HG03060 (cell line): ENCODE results near the gene ANAPC16.
"Not testable (repeated sequence)": the region's sequence is repeated elsewhere in the genome, so short reads cannot be mapped to it uniquely, and the experiment has no call there.

Source experiments
- ATAC-seq: cut with Tn5 transposase; IDR thresholded peaks from one replicate; pipeline ENCODE4 v1.9.1; 2021; ENCODE audit warnings: low read depth, moderate number of reproducible peaks; ENCODE audit not compliant: unreplicated experiment

The ANAPC16 gene

DNA sequence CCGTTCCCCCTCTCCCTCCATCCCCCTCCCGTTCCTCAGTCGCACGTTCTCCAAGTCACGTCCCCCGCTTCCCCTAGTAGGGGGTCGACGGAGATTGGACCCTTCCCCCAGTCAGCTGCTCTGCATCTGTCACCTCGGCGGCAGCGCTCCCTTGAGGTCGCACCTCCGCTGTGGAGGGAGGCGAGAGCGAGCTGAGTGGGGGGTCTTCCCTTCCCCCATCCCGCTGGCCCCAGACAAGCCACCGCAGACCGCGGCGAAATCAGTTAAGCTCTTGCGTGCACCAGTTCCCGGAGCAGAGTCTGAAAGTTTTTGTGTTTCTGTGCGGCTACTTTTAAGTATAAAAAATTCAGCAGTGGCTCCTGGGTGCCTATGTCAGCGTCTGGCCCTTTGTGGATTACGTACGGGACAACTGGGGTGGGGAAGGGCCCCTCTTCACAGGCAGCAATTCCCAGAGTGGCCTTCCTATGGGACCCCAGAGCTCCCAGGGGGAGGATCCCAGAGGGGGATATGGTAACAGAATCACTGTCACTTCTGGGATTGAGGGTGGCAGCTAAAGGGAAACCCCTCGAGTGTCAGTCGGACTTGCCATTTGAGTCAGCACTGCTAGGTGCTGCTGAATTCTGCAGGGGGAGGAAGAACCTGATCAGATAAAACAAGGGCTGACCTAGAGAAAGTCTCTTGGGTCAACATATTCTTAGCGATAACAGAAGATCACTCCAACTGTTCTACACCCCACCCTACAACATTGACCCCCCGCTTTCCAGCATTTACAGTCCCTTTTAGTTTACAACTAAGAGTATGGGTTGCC is 45.4 kb downstream of the ANAPC16 start:
- ATAC-seq, result peak; percentile 36

DNA sequence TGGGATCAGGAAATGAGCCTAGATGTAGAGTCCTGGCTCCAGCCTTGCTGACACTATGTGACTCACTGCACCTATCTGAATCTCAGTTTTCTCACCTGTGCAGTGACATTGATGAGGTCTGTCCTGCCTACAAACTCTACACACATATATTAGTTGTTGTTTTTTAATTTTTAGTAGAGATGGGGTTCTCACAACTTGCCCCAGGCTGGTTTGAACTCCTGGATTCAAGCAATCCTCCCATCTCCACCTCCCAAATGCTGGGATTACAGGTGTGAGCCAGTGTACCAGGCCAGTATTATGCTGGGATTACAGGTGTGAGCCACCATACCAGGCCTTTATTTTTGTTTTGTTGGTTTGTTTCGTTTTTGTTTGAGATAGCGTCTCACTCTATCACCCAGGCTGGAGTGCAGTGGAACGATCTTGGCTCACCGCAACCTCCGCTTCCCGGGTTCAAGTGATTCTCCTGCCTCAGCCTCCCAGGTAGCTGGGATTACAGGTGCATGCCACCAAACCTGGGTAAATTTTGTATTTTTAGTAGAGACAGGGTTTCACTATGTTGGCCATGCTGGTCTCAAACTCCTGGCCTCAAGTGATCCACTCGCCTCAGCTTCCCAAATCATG is 46.1 kb downstream of the ANAPC16 start:
- ATAC-seq, result peak; percentile 4

DNA sequence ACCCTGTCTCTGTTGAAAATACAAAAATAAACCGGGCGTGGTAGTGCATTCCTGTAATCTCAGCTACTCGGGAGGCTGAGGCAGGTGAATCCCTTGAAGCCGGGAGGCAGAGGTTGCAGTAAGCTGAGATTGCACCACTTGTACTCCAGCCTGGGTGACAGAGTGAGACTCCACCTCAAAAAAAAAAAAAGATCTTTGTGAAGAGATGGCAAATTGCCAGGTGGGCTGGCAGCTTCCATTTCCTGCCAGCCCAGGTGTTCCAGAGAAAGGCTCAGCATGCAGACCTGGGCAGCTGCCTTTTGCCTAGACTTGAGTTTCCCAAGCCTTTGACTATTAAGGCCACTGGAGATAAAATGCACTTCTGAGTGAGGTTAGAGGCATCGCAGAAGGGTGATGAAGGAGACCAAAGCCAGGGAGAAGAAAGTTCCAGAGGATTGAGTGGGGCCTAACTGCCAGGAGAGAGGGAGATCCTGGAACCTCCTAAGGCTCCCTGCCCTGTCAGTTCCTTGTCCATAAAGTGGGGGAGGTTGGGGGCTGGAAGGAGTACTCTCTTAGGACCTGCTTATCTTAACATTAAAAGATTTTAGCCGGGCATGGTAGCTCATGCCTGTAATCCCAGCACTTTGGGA is 47.9 kb downstream of the ANAPC16 start:
- no peak for ATAC-seq

DNA sequence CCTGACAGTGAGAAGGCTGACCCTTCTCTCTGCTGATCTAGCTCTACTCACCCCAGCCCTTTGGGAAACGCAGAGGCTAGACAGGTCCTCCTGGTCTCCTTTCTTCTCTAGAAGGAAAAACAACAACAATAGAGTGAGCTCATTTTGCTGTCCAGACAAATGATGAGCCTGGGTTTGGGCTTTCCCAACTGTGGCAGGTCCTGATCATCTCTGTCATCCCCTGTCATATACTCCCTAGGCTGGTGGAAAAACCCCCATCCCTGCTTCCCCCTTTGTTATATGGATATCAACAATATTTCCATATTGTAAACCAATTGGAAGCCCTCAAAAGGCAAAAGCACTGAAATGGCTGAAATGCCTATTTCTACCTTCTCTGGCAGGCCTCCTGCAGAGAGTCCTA is 48.7 kb downstream of the ANAPC16 start:
- ATAC-seq, result no peak

DNA sequence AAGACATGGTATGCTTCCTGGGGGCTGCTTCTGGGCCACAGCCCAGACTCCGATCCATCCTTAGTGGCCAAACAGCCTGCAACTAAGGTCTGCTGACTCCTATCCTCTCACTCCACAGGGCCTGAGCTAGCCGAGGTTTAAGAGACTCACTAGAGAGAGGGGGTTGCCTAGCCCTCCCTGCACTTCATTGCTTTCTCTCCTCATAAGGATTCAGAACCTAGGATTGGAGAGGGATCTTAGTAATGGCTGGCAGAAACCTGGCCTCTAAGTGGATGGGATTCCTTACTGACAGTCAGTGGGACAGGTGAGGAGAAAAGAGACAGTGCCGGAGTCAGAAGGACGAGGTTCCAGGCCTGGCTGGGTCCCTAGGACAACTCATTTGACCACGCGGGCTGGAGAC is 49.7 kb downstream of the ANAPC16 start:
- no peak for ATAC-seq

DNA sequence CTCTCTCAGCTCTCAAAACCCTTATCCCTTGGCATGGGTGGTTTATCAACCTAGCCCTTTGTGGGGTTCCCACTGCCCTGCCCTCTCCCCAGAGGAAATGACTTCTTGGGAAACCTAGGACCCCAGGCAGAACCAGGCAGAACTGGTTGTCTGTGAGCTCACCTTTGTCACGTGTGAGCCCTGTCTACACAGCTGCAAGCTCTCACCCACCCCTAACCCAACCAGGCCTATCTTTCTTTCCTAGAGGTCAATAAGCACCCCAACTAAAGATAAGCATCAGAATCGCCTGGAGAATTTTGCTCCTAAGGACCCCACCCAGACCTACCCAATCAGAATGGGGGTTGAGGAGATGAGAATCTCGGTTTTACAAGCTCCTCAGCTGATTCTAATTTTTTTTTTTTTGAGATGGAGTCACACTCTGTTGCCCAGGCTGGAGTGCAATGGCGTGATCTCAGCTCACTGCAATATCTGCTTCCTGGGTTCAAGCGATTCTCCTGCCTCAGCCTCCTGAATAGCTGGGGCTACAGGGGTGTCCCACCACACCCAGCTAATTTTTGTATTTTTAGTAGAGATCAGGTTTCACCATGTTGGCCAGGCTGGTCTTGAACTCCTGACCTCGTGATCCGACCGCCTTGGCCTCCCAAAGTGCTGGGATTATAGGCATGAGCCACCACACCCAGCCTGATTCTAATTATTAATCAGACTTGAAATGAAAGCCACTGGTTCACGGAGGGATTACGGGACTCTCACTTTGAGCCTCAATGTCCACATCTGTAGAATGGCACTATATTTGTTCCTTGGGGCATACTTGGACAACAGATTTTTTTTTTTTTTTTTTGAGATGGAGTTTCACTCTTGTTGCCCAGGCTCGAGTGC is 50.4 kb downstream of the ANAPC16 start:
- ATAC-seq, result no peak

DNA sequence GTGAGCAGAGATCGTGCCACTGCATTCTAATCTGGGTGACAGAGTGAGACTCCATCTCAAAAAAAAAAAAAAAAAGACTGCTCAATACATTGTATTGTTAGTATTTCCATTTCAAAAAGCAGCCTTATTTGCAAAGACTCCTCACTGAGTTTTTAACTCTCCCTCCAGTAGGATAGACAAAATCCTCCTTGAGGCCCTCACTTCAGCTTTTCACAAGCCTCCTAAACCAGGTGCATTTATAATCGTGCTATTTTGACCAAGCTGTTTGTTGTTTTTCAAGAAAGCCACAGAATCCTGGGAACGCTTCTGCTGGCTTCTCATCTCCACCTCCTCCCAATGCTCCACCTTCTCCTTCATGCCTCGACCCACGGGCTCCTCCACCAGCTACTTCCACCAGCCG is 51.6 kb downstream of the ANAPC16 start:
- ATAC-seq, result no peak

DNA sequence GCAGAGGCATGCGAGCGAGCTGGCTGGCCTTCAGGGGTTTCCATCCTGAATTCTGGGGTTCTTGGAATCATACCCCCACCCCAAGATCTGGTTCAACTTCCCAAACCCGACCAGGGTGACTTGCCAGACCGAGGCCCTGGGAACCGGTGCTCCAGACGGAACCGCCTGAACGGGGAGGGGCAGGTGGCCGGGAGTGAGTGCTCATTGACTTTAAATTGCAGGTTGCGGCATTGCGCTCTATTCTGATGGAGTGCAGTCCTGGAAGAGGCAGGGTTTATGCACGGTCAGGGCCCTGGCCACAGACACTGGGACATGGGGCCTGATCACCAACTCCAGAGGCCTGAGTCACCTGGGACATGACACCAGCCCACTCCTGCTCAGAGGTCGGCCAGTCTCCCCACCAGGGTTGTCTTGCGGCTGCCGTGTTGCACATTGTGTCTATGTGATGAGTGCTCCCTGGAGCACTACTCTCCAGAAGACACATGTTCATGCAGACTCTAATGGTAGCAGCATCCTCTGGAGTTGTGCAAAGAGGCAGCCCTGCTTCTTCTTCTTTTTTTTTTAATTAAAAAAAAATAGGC is 52.1 kb downstream of the ANAPC16 start:
- no peak for ATAC-seq

DNA sequence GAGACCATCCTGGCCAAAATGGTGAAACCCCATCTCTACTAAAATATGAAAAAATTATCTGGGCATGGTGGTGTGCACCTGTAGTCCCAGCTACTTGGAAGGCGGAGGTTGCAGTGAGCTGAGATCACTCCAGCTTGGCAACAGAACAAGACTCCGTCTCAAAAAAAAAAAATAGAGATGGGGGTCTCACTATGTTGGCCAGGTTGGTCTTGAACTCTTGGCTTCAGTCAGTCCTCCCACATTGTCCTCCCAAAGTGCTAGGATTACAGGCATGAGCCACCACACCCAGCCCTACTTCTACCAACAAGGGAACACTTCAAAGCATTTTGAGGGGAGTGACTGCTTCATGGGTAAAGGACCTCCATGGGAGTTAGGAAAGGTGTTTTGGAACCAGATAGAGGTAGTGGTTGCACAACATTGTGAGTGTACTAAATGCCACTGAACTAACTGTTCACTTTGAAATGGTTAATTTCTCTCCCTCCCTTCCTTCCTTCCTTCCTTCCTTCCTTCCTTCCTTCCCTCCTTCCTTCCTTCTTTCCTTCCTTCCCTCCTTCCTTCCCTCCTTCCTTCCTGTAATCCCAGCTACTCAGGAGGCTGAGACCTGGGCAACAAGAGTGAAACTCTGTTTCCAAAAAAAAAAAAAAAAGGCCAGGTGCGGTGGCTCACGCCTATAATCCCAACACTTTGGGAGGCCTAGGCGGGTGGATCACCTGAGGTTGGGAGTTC is 52.8 kb downstream of the ANAPC16 start:
- ATAC-seq, result not testable (repeated sequence)

DNA sequence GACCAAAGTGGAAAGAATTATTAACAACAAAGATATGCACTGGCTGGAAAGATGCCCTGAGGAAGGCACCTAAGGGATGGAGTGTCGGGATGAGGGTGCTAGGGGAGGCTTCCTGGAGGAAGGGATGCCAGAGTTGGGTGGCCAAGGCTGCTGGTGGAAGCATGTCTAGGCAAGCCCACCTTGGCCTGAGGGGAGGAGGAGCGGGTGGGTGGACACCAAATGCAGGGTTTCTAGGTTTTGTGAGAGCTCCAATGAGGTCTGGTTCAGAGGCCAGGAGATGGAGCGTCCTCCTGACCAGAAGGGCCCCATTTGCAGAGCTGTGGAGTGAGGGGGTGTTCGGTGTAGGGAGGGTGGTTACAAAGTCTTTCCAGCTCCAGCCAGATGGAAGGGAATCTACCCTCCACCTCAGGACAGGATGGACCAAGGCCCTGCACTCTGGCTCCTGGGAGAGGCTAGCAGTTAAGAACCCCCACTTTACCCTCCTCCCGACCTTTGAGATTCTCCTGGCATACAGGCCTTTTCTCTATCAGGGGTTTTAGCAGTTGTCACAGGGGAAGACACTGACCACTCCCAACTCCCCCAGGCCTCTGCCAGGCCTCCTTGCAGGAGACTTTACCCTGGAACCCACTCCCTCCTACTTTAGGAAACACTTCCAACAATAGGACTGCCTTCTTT is 54.9 kb downstream of the ANAPC16 start:
- ATAC-seq, result no peak

DNA sequence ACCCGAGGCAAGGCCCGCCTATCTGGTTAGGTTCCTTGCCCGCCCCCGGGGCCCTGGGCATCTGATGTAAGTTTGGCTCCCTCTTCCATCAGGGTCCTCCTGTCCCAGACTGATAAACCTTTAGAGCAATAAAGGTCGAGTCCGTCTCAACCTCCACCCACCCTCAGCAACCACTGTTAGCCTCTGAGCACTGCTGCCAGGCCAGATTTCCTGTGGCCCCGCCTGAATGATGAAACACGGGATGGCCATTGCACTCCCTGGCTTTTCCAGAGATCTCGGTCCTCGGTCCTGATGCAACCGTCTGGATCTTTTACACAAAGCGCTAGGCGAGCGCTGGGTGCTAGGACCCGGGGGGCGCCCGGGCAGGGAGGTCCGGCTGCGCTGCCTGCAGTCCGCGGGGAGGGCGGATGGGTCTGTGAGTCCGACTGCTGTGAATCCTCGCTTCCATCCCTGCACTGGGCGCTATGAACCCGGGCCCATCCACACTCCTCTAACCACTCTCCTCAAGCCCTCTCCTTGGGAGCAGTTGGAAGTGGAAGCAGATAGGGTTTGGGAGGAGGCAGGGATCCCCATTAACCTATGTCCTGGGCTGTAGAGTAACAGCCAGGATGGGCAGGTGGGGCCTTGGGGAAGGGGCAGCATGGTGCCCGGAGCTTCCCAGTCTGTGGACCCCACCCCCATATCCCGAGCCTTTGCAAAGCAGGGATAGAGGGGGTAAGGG is 57.0 kb downstream of the ANAPC16 start:
- no peak for ATAC-seq

DNA sequence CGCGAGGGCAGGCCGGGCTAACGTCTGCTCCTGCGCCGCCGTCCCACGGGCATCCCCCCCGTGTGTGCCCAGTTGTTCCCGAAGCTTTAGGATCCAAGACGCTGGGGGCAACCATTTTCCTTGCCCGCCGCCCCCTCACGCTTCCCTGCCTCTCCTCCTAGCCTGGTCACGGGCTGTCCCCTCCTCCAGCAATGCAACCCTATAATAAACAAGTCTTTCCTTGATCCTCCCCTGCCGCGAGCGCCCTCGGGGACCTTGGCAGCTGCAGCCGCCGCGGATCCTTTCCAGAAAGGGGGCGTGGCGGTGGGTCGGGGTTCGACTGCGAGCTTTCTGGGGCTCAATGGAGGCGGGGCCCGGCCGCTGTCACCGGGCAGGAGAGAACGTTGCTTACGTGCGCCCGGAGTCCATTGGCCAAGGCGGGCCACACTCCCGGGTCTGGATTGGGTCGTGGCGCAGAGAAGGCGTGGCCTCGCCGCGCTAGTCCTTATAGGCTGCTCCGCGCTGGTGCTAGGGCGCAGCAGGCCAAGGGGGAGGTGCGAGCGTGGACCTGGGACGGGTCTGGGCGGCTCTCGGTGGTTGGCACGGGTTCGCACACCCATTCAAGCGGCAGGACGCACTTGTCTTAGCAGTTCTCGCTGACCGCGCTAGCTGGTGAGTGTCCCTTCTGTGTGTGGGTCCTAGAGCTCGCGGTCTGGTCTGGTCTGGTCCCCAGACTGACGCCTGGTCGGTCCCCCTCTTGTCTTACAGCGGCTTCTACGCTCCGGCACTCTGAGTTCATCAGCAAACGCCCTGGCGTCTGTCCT is 57.8 kb downstream of the ANAPC16 start, which contains the start of gene DDIT4:
Gene DDIT4, plus strand, starts transcription at position 515 of the 803 bp plus-strand sequence. CDS start 293 bp downstream, outside the sequence.
- peak; percentile 70 for ATAC-seq

DNA sequence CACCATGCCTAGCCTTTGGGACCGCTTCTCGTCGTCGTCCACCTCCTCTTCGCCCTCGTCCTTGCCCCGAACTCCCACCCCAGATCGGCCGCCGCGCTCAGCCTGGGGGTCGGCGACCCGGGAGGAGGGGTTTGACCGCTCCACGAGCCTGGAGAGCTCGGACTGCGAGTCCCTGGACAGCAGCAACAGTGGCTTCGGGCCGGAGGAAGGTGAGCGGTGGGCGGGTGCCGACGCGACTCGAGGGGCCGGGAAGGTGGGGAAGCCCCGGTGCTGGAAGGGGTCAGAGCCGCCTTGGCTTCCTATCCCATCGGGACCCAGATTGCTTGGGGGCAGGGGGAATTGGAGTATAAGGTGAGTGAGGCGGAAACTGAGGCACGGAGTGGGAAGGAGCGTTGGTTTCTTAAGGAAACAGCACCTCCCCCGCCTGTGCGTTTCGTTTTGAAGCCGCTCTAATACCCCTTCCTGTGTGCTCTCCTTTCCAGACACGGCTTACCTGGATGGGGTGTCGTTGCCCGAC is 58.5 kb downstream of the ANAPC16 start:
- no peak for ATAC-seq

DNA sequence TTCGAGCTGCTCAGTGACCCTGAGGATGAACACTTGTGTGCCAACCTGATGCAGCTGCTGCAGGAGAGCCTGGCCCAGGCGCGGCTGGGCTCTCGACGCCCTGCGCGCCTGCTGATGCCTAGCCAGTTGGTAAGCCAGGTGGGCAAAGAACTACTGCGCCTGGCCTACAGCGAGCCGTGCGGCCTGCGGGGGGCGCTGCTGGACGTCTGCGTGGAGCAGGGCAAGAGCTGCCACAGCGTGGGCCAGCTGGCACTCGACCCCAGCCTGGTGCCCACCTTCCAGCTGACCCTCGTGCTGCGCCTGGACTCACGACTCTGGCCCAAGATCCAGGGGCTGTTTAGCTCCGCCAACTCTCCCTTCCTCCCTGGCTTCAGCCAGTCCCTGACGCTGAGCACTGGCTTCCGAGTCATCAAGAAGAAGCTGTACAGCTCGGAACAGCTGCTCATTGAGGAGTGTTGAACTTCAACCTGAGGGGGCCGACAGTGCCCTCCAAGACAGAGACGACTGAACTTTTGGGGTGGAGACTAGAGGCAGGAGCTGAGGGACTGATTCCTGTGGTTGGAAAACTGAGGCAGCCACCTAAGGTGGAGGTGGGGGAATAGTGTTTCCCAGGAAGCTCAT is 59.0 kb downstream of the ANAPC16 start:
- ATAC-seq, result no peak

DNA sequence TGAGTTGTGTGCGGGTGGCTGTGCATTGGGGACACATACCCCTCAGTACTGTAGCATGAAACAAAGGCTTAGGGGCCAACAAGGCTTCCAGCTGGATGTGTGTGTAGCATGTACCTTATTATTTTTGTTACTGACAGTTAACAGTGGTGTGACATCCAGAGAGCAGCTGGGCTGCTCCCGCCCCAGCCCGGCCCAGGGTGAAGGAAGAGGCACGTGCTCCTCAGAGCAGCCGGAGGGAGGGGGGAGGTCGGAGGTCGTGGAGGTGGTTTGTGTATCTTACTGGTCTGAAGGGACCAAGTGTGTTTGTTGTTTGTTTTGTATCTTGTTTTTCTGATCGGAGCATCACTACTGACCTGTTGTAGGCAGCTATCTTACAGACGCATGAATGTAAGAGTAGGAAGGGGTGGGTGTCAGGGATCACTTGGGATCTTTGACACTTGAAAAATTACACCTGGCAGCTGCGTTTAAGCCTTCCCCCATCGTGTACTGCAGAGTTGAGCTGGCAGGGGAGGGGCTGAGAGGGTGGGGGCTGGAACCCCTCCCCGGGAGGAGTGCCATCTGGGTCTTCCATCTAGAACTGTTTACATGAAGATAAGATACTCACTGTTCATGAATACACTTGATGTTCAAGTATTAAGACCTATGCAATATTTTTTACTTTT is 59.7 kb downstream of the ANAPC16 start:
- ATAC-seq, result no peak

DNA sequence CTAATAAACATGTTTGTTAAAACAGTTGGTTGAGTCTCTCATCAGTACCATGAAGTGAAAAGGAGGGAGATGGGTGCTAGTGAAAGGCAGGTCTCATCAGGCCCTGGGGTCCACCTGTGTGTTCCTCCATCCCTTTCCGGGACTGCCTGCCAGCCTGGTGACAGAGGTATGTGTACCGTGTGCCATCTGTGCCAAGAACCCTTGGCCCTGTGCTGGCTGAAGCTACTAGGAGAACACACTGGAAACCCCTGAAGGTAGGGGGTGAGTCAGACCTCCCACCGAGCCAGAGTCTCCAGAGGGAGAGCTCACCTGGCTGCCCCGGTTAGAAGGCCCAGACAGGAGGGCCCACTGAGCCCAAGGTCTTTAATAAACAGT is 60.2 kb downstream of the ANAPC16 start:
- ATAC-seq, result no peak
